Amniotic epithelial cell (primary cell): ENCODE results near the gene NHSL1.

Experiments used
- DNase-seq: peaks from one replicate; pipeline ENCODE4 v3.0.0-alpha.2; 2010; ENCODE audit warnings: low read depth

NHSL1 gene

GRCh38 chr6:138403801-138404665, 95.3 kb downstream of the NHSL1 start, which contains the start of gene HEBP2:
Gene HEBP2, plus strand, starts transcription at chr6:138404223. Its CDS starts 273 bp downstream, at chr6:138404496.
- peak; percentile 45 for DNase-seq

- DNase-seq, result no peak
Measured at GRCh38 chr6:138403324-138403800, 95.9 kb downstream of the NHSL1 start.

- DNase-seq, result no peak
Measured at GRCh38 chr6:138402838-138403187, 96.5 kb downstream of the NHSL1 start.

- no peak for DNase-seq
Measured at GRCh38 chr6:138401960-138402837, 97.1 kb downstream of the NHSL1 start.

GRCh38 chr6:138400326-138400725, 99.0 kb downstream of the NHSL1 start:
- DNase-seq, result no peak

- no peak for DNase-seq
Measured at GRCh38 chr6:138397128-138398122, 101.9 kb downstream of the NHSL1 start.

- DNase-seq, result no peak
Measured at GRCh38 chr6:138396709-138397108, 102.6 kb downstream of the NHSL1 start.

GRCh38 chr6:138393871-138394783, 105.2 kb downstream of the NHSL1 start:
- no peak for DNase-seq

GRCh38 chr6:138389551-138389950, 109.7 kb downstream of the NHSL1 start:
- DNase-seq, result no peak

- no peak for DNase-seq
Measured at GRCh38 chr6:138387577-138388368, 111.5 kb downstream of the NHSL1 start.

- no peak for DNase-seq
Measured at GRCh38 chr6:138386897-138387296, 112.4 kb downstream of the NHSL1 start.

GRCh38 chr6:138383776-138384175, 115.5 kb downstream of the NHSL1 start:
- DNase-seq, result no peak

- no peak for DNase-seq
Measured at GRCh38 chr6:138382498-138383265, 116.6 kb downstream of the NHSL1 start.

- no peak for DNase-seq
Measured at GRCh38 chr6:138378463-138378862, 120.8 kb downstream of the NHSL1 start.

GRCh38 chr6:138377844-138378243, 121.5 kb downstream of the NHSL1 start, which contains the start of gene SMIM28:
Gene SMIM28, plus strand, starts transcription at chr6:138377905. Its CDS starts 168 bp downstream, at chr6:138378073.
- no peak for DNase-seq

- DNase-seq, result no peak
Measured at GRCh38 chr6:138377042-138377441, 122.3 kb downstream of the NHSL1 start.

- DNase-seq, result no peak
Measured at GRCh38 chr6:138374815-138375214, 124.5 kb downstream of the NHSL1 start.

- DNase-seq, result no peak
Measured at GRCh38 chr6:138374230-138374629, 125.1 kb downstream of the NHSL1 start.
